Heart right ventricle (tissue), 16 donors: ENCODE measurements around the gene SAMD1. TPM values are rescaled to one million over a fixed set of nuclear protein-coding genes. Genes with fewer than 3 reads are reported as not detected.
A peak's percentile ranks its signal among the peaks of the same experiment; 100 is the strongest.

ENCODE experiments used
- ATAC-seq, 8 donors: fragments of 200-7000 bp; cut with Tn5 transposase; one replicate each; pipeline ENCODE4 v1.9.1; 2020; ENCODE audit warnings: mild to moderate bottlenecking in 8 of 8, moderate library complexity in 8 of 8, moderate number of reproducible peaks in 1 of 8
- DNase-seq, 2 donors: peaks; one replicate each; pipeline ENCODE4 v3.0.0-alpha.2; 2020
- H3K27ac ChIP-seq, 10 donors: fragments of 200-600 bp; sonication (generic) in 2 of 10; one replicate each; pipeline versions ENCODE4 v1.5.0 to v1.8.0; 2020 to 2022; ENCODE audit warnings: mild to moderate bottlenecking in 3 of 10
- H3K27me3 ChIP-seq, 7 donors: fragments of 200-600 bp; one replicate each; pipeline ENCODE4 v1.8.0; 2021 to 2022; ENCODE audit warnings: mild to moderate bottlenecking in 2 of 7
- H3K36me3 ChIP-seq, 9 donors: fragments of 200-600 bp; sonication (generic) in 1 of 9; one replicate each; pipeline versions ENCODE4 v1.5.0 to v1.8.0; 2020 to 2022; ENCODE audit warnings: mild to moderate bottlenecking in 2 of 9
- H3K4me1 ChIP-seq, 9 donors: fragments of 200-600 bp; sonication (generic) in 1 of 9; one replicate each; pipeline versions ENCODE4 v1.5.0 to v1.8.0; 2020 to 2022; ENCODE audit warnings: mild to moderate bottlenecking in 4 of 9
- H3K4me3 ChIP-seq, 10 donors: fragments of 200-600 bp; sonication (generic) in 2 of 10; one replicate each; pipeline versions ENCODE4 v1.5.0 to v1.8.0; 2020 to 2022; ENCODE audit warnings: mild to moderate bottlenecking in 7 of 10, moderate library complexity in 2 of 10
- H3K9me3 ChIP-seq, 11 donors: fragments of 200-600 bp in 10 of 11; sonication (generic) in 2 of 11; one replicate each; pipeline versions ENCODE4 v1.5.0 to v1.8.0; 2013 to 2022; ENCODE audit warnings: mild to moderate bottlenecking in 2 of 11, control low read depth in 1 of 11, moderate library complexity in 1 of 11
- CTCF ChIP-seq, 9 donors: fragments of 200-600 bp; sonication (generic) in 2 of 9; IDR thresholded peaks; one replicate each; pipeline versions ENCODE4 v1.5.0 to v1.8.0; 2021 to 2022; ENCODE audit warnings: antibody characterized with exemption in 9 of 9, mild to moderate bottlenecking in 5 of 9, moderate library complexity in 1 of 9
- WGBS, 2 donors: extraction: QIAGEN DNeasy Blood & Tissue Kit; methylation state at CpG; one replicate each; pipeline ENCODE4 v1.1.7; 2013; ENCODE audit warnings: inconsistent platforms in 1 of 2; 5-methylcytosine and 5-hydroxymethylcytosine counted together
- intact Hi-C, 10 donors: fragments of 100-400 bp; cut with DNase I; formaldehyde crosslinking; loops; one replicate each; pipeline versions ENCODE4 v1.11.1 to v1.14.2; 2022
- polyA plus RNA-seq, 2 donors: library from polyadenylated mRNA; stranded (reverse); fragments of 200-250 nt; gene quantifications; one replicate each; pipeline ENCODE4 v1.2.3, GENCODE V29; 2013
- total RNA-seq, 10 donors: library from RNA; stranded (reverse); fragmentation: NEBNext Ultra II Directional in 3 of 10; extraction: Animal tissue kit (Norgen Biotek cat#: 25700) in 3 of 10; gene quantifications; one replicate each; pipeline versions ENCODE4 v1.2.1 to v1.2.4, GENCODE V29; 2021 to 2023
- donor health status: Arrhythmogenic right ventricular cardiomyopathy.
- donor health status: ischemic (EF 13 %, LVEDD 7.1; RV severe dilation, severe dysfunction).
- donor health status: healthy with polysubstance abuse.
- donor health status: DM: no; HTN: yes; CAD: no.
- donor health status: DM: no; HTN: no; CAD: no.
- donor health status: ischemic (EF 25% LVEDD 6.9; RV normal size, moderate dysfunction).
- donor health status: ischemic (EF 25% LVEDD 5.7; RV mildly dilated, moderate dysfunction).
- donor health status: healthy.
- donor health status: DM: yes; HTN: yes; CAD: no.
- donor health status: Ischemic cardiomyopathy.
- donor health status: ischemic (EF 35%, LVEDD 5.7; RV mildly dilated, moderate dysfunction).
- donor health status: nonischemic (EF 11% LVEDD 7.7; RV severe dilation, severe dysfunction).
- donor health status: DM: yes; HTN: yes; CAD: no.
- donor health status: PGD.
- donor health status: ischemic (EF 29% LVEDD 5.4; RV normal size, mild dysfunction).
- donor health status: nonischemic (EF 23%, LVEDD 6.1; RV moderate dilation, normal function).

Gene SAMD1
- total and polyA plus RNA-seq, 12 donors, result 26.7 to 55.3 (median 34.7) TPM

GRCh38 chr19:14101003-14101545, 10.5 kb upstream of the SAMD1 start:
- ATAC-seq, result no peak
- Histone ChIP-seq H3K27me3 (no peaks in the 10 kb centered on the region), H3K9me3 (no peaks in the 10 kb centered on the region), H3K4me3 (no peak overlapping the region), H3K27ac (peak overlapping the region in 2 of 10 donors; percentile 18 to 68), H3K36me3 (peaks cover 0 to 100% (median 73%) of the 10 kb centered on the region in 9 donors), H3K4me1 (peaks cover 0 to 22% (median 17%) of the 10 kb centered on the region in 9 donors)
- WGBS, 2 donors, result 94 to 95% methylated on average over 6 of the region's 6 CpGs
- no peak for DNase-seq
- TF ChIP-seq CTCF (IDR thresholded peaks at IDR 0.05), result no peak
- intact Hi-C loops, result no loop called here

GRCh38 chr19:14097532-14098151, 7.1 kb upstream of the SAMD1 start:
- intact Hi-C loops, result no loop called here
- peak in 8 of 9 donors; percentile 15 to 44 (median 30) for TF ChIP-seq CTCF (IDR thresholded peaks at IDR 0.05)
- no peaks in the 10 kb centered on the region for H3K27me3 ChIP-seq
- DNase-seq (no peak), ATAC-seq (peak in 4 of 8 donors; percentile 2 to 58 (median 29))
- peaks cover 0 to 14% (median 10%) of the 10 kb centered on the region in 9 donors for H3K4me1 ChIP-seq
- H3K36me3 ChIP-seq, result peaks cover 0 to 88% (median 56%) of the 10 kb centered on the region in 9 donors
- peak overlapping the region in 3 of 10 donors; percentile 26 to 45 (median 26) for H3K27ac ChIP-seq
- H3K9me3 ChIP-seq, result peaks cover 0 to 12% (median 8%) of the 10 kb centered on the region in 11 donors
- H3K4me3 ChIP-seq, result no peak overlapping the region
- WGBS, 2 donors, result 72 to 76% methylated on average over 21 of the region's 21 CpGs

GRCh38 chr19:14096272-14096992, 5.9 kb upstream of the SAMD1 start:
- peaks cover 0 to 12% (median 8%) of the 10 kb centered on the region in 11 donors for H3K9me3 ChIP-seq
- ATAC-seq (peak in 2 of 8 donors; percentile 15 to 16), DNase-seq (no peak)
- peaks cover 0 to 76% (median 45%) of the 10 kb centered on the region in 9 donors for H3K36me3 ChIP-seq
- H3K27me3 ChIP-seq, result no peaks in the 10 kb centered on the region
- peak in 3 of 9 donors; percentile 9 to 22 (median 16) for TF ChIP-seq CTCF (IDR thresholded peaks at IDR 0.05)
- H3K4me1 ChIP-seq, result peaks cover 0 to 11% (median 7%) of the 10 kb centered on the region in 9 donors
- 93 to 94% methylated on average over 11 of the region's 11 CpGs for WGBS, 2 donors
- no peak overlapping the region for H3K4me3 ChIP-seq
- no peak overlapping the region for H3K27ac ChIP-seq
- intact Hi-C loops, result no loop called here

DNA sequence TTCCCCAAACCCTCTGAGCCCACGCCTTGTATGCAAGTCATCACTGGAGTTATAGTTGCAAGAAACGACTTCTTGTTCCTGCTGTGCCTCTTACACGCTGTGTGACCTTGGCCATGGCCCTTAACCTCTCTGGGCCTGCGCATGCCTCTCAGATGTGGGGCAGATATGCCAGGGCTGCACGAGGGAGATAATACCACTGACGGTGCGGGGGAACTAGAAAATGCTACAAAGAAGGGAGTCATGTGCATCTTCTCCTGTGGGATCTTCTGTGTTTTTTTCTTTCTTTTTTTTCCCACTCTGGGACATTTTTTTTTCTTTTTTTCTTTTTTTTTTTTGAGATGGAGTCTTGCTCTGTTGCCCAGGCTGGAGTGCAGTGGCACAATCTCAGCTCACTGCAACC, 4.3 kb upstream of the SAMD1 start:
- no peak for TF ChIP-seq CTCF (IDR thresholded peaks at IDR 0.05)
- WGBS, 2 donors, result 84 to 85% methylated on average over 7 of the region's 7 CpGs
- H3K9me3 ChIP-seq, result peaks cover 0 to 12% (median 8%) of the 10 kb centered on the region in 11 donors
- intact Hi-C loops, result loop anchor here in 1 of 10 donors (5.0 kb wide), 1 partner anchor 42 kb away; the partner anchor contains the start of gene ASF1B
- H3K4me3 ChIP-seq, result no peak overlapping the region
- no peaks in the 10 kb centered on the region for H3K27me3 ChIP-seq
- H3K27ac ChIP-seq, result no peak overlapping the region
- ATAC-seq, result no peak
- no peak for DNase-seq
- peaks cover 0 to 13% (median 8%) of the 10 kb centered on the region in 9 donors for H3K4me1 ChIP-seq
- H3K36me3 ChIP-seq, result peaks cover 0 to 60% (median 29%) of the 10 kb centered on the region in 9 donors
